CD4-positive, alpha-beta T cell treated with Interleukin-6 at 100 ng/mL for 8 hours (primary cell): Measurements from ENCODE around the gene HSPB7.
"Not testable (repeated sequence)": the region's sequence is repeated elsewhere in the genome, so short reads cannot be mapped to it uniquely, and the experiment has no call there.

Source experiments
- DNase-seq: peaks from one replicate; pipeline ENCODE4 v3.0.0-alpha.2; 2020; ENCODE audit warnings: mixed read lengths, low spot score

HSPB7 gene

GRCh38 chr1:16006552-16007485 lies 11.0 kb downstream of the HSPB7 start:
- no peak for DNase-seq

- no peak for DNase-seq
Measured at GRCh38 chr1:16006010-16006409, 11.8 kb downstream of the HSPB7 start.

GRCh38 chr1:16005597-16005996 lies 12.2 kb downstream of the HSPB7 start:
- no peak for DNase-seq

GRCh38 chr1:16001274-16001673 lies 16.6 kb downstream of the HSPB7 start:
- not testable (repeated sequence) for DNase-seq

GRCh38 chr1:15998929-15999328 lies 18.9 kb downstream of the HSPB7 start:
- DNase-seq = no peak

- DNase-seq = no peak
Measured at GRCh38 chr1:15997637-15998280, 20.1 kb downstream of the HSPB7 start.

- DNase-seq = no peak
Measured at GRCh38 chr1:15997076-15997585, 20.7 kb downstream of the HSPB7 start.

- DNase-seq = peak; percentile 17
Measured at GRCh38 chr1:15994590-15995351, 23.1 kb downstream of the HSPB7 start.

GRCh38 chr1:15994081-15994480 lies 23.8 kb downstream of the HSPB7 start:
- no peak for DNase-seq

- DNase-seq = no peak
Measured at GRCh38 chr1:15993666-15994065, 24.2 kb downstream of the HSPB7 start.

- no peak for DNase-seq
Measured at GRCh38 chr1:15992582-15993500, 25.0 kb downstream of the HSPB7 start.

- DNase-seq = no peak
Measured at GRCh38 chr1:15992187-15992553, 25.7 kb downstream of the HSPB7 start.

GRCh38 chr1:15991427-15992186 lies 26.2 kb downstream of the HSPB7 start:
- DNase-seq = no peak

GRCh38 chr1:15989776-15990175 lies 28.1 kb downstream of the HSPB7 start:
- no peak for DNase-seq

GRCh38 chr1:15988856-15989736 lies 28.7 kb downstream of the HSPB7 start:
- DNase-seq = no peak

- no peak for DNase-seq
Measured at GRCh38 chr1:15985611-15986297, 32.1 kb downstream of the HSPB7 start.

- DNase-seq = no peak
Measured at GRCh38 chr1:15983275-15983674, 34.6 kb downstream of the HSPB7 start.

- no peak for DNase-seq
Measured at GRCh38 chr1:15981679-15982078, 36.2 kb downstream of the HSPB7 start.

- not testable (repeated sequence) for DNase-seq
Measured at GRCh38 chr1:15977947-15978346, 39.9 kb downstream of the HSPB7 start.
